PC-3 (cell line): ENCODE data around the gene MAPK8.

Experiments
- CTCF ChIP-seq: fragments of 300-600 bp; sonication (generic); conservative IDR thresholded peaks from 2 replicates; pipeline ENCODE4 v1.5.1; 2017; ENCODE audit warnings: antibody characterized with exemption, low read depth, mild to moderate bottlenecking, low read length
- EZH2 ChIP-seq: fragments of 300-600 bp; sonication (generic); IDR thresholded peaks from one replicate; pipeline ENCODE4 v1.6.1; 2017; ENCODE audit warnings: antibody characterized with exemption, mild to moderate bottlenecking, low read length; ENCODE audit not compliant: unreplicated experiment

DNA sequence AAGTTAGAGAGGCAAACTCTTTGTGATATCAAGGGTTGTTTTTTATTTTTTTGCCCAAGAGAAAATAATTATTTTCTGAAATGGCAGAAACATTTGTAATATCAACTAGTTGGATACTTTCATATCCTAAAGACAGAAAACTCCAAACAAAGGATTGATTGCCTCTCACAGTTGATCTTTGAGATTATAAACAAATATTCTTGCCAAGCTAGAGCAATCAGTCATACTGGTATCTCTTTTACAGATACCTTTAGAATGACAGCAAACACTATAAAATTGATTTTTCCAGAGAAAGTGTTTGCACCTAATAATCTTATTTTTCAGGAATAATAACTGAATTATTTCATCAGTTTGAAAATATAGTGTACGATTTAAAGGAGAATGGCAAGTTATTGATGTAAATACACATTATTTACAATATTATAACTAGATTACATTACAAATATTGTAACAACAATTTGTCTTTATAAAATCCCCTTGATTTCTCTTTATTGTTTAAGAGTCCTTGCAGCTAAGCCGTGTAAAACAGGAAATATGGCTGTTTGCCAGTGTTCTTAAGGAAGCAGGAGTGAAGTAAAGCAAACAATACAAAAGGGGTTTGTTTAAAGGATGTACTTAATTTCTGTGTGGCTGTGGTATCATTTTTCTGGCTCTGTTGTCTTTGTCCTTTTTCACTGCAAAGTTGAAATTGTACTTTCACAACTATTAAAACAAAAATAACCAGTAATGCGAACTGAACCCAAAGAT lies 58.4 kb downstream of the MAPK8 start:
- TF ChIP-seq CTCF, result no peak
- TF ChIP-seq EZH2, result no peak
